Fibroblast of lung (primary cell): Measurements from ENCODE around the gene TEX261.

ENCODE experiments used
- CTCF ChIP-seq, 2 donors: IDR thresholded peaks in 1 of 2; conservative IDR thresholded peaks in 1 of 2; 1 replicate in 1 of 2; 2 replicates in 1 of 2; pipeline ENCODE4 v1.5.1; 2011 to 2012; ENCODE audit warnings: low read length in 2 of 2, control low read depth in 1 of 2, inconsistent platforms in 1 of 2, low read depth in 1 of 2, mild to moderate bottlenecking in 1 of 2
- EZH2 ChIP-seq: IDR thresholded peaks from 2 replicates; pipeline ENCODE4 v1.5.1; 2012; ENCODE audit warnings: low read length, control low read depth, mild to moderate bottlenecking; ENCODE audit errors: missing control alignments

GRCh38 chr2:70959271-70959761 lies 35.4 kb downstream of the TEX261 start:
- TF ChIP-seq CTCF (conservative IDR thresholded peaks at IDR 0.05 in 1 of 2, IDR thresholded peaks at IDR 0.05 in 1 of 2; ENCODE audit: low read depth in 1 of 2, low read length in 2 of 2), result no peak
- TF ChIP-seq EZH2, result no peak
